ENCODE data around the gene TMEM139.
"Not testable (repeated sequence)": the region's sequence is repeated elsewhere in the genome, so short reads cannot be mapped to it uniquely, and the experiment has no call there.

Gene TMEM139

DNA sequence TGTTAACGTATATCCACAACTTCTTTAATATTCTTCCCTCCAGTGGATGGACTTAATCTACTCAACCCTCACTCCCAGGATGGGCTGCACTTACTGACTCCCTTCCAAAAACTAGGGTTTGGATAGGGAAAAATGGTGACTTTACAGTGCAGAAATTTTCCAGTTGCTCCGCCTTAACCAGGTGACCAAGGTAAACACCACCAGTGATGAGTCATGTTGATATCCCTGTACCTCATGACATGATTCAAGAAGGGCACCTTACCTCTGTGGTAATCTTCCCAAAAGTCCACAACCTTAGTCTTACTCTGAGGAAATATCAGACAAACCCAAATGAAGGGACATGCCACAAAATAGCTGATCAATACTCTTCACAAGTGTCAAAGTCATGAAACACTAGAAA is 25.0 kb upstream of the TMEM139 start:
- no peak for DNase-seq

DNA sequence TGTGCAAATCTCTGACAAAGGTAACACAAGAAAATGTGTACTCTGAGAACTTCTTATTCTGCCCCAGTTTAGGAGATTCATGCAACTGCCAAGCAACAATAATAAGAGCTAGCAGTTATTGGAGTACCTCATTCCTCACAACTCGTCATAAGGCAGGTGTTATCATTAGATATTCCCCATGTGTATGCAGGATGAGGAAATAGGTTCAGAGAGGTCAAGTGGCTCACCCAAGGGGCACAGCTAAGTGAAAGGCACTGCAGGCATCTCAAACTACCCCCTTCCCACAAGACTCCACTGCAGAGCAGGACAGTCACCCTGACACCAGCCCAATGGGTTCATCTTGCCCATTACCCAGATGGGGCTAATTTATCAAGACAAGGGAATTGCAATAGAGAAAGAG is 22.9 kb upstream of the TMEM139 start:
- DNase-seq: no peak

DNA sequence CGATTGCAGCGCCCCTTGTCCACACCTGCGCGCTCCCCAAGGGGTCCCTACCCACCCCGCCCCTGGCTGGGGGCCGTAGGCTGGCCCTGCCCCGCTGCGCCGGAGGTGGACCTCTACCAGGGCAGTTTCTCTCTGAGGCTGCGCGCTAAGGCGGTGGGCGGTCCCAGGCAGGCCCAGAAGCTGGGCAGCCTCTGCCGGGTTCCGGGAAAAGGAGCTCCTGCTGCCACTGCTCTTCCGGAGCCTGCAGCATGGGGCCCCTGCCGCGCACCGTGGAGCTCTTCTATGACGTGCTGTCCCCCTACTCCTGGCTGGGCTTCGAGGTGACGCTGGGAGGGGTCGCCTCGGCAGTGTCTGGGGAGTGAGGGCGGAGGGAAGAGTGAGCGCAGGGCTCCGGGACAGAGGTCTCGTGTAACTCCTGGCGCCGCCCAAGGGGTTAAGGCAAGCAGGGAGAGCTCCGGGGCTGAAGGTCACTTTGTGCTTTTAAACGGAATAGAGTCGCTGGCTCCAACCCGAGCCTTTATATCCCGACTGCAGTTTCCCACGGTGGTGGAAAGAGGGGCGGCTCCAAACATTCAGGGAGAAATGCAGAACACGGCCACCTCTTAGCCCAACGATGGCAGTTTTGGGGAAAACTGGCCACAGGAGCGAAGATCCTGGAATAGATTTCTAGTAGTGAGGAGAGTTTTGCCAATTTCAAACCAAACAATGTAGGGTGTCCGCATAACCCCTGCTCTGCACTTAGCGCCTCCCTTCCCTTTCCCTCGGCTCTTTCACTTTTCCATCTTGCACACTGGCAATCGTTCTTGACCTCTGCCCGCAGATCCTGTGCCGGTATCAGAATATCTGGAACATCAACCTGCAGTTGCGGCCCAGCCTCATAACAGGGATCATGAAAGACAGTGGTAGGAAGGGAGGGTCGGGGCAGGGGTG is 21.2 kb upstream of the TMEM139 start, which contains the start of gene GSTK1:
Gene GSTK1, plus strand, starts transcription at position 176 of the 930 bp plus-strand sequence. Its CDS starts 73 bp downstream, at position 249.
- DNase-seq: peak; percentile 87

DNA sequence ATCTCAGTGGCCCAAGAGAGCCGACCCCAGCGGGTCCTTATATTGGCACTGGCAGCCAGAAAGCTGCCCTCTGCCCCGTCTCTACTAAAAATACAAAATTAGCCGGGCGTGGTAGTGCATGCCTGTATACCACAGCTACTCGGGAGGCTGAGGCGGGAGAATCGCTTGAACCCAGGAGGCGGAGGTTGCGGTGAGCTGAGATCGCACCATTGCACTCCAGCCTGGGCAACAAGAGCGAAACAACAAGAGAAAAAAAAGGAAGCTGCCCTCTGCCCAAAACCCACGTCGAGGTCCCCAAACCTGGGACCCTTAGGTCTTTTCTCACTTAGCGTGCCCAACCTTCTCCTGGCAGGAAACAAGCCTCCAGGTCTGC is 20.6 kb upstream of the TMEM139 start:
- not testable (repeated sequence) for DNase-seq

DNA sequence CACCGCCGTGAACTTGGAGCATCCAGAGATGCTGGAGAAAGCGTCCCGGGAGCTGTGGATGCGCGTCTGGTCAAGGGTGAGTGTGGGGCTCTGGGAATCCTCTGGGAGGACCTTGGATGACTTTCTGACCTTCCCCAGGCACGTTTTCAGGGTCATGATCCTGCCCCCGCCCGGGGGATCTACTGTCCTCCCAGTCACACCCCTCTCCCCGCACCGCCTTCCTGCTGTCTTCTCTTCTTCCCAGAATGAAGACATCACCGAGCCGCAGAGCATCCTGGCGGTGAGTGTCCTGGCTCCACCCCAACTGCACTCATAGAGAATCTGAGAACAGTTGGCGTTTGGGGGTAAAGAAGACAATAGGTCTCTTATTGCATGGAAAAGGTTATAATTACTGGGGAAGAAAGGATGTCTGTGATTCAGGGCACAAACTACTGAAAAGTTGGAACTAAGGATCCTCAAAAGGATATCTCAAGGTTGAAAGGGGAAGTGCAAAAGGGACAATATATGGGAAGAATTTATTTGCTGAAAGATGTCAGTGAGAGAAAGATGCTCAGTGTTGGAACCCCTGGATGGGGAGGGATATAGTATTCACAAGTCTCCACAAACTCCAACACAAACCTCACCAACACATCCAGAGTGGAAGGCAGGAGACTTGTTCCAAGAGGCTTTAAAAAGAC is 19.6 kb upstream of the TMEM139 start:
- peak; percentile 32 for DNase-seq

DNA sequence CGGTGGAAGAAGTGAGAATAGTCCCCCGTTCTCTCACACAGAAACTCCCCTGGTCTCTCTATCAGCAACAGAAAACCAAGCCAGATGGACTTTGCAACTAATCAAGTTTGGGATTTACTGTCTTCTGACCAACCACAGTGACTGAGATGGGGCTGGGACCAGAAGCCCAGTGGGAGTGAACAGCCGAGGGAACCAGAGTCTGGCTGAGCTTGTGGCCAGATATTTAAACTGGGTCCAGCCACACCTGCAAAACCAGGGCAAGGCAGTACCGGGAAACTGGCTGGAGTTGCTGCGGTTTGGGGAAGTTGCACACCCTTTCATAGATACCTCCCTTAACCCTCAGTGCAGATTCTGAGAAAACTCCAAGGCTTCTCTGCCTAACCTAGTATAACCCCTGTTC is 15.5 kb upstream of the TMEM139 start:
- no peak for DNase-seq

DNA sequence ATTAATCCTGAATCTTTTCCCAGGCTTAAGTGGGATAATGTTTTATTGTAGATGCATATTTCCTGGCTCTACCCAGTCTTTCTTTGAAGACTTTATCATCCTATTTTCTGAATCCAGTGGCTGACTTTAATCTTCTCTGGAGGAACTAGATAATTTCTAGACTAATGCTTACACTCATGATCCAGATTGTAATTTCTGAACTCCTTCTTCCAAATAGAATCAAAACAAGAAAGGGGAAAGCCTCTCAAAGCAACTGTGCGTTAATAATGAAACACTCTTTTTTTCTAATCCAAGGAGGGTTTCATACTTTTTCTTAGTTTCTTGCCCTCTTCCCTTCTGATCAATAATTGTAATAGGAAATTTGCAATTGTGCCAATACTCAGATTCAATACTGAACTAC is 13.5 kb upstream of the TMEM139 start:
- no peak for DNase-seq

DNA sequence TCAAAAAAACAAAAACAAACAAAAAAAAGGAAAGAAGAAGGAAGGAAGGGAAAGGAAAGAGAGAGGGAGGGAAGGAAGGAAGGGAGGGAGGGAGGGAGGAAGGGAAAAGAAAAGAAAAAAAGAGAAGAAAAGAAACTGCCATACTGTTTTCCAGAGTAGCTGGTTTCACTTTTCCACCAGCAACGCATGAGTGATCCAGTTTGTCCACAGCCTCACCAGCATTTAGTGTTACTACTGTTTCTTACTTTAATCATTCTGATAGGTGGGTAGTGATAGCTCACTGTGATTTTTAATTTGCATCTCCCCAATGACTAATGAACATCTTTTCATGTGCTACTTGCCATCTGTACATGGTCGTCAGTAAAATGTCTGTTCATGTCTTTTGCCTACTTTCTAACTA is 11.9 kb upstream of the TMEM139 start:
- DNase-seq: no peak

DNA sequence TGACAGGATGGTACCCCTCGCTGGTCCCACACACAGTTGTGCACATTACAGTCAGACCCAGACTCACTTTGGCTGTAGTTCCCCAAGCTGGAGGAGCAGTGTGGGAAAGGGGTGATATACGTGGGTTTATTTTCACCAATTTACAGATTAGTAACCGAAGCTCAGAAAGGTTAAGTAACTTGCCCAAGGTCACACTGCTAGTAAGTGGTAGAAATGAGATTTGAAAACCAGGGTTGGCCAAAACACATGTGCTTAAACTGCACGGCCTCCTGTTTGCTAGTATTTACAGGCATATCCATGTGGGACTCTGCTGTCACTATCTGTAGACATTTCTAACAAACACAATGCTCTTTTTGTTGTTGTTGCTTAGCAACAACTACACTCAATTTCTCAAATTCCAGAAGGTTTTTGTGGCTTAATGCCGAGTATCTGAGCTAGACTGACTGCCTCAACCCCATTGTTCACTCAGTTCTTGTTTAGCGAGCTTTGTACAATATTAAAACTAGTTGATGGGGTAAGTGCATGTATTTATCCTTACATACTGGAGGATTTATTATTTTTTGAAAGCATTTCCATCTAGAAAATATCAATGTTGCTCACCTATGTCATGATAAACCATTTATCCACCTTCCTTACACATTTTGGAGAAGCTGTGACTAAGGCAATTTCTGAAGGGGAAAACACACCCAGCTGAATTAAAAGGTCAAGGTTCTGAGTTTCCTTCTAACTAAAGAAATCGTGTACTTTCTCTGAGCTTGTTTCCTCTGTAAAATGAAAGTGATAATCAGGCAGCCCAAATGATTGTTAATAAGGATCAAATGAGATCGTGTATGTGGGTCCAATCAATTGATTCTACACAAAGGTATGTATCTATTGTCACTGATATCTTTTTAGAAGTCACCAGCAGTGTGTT is 5.3 kb upstream of the TMEM139 start:
- DNase-seq: no peak

DNA sequence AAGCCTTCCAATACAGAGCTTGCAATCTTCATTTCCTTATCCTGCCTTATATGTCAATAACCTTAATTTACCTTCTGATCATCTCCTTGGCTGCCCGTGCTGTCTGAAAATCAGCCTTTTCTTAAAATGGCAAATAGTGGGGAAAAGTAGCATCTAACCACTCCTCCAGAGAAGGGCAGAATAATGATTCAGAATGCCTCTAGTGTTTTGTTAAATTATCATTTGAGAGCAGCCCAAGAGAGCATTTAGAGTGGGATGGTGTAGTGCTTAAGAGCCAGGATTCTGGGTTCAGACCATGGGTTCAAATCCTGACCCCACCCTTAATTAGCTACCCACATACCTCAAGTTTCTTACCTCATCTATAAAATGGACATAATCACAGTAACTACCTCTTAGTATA is 4.6 kb upstream of the TMEM139 start:
- DNase-seq: no peak

DNA sequence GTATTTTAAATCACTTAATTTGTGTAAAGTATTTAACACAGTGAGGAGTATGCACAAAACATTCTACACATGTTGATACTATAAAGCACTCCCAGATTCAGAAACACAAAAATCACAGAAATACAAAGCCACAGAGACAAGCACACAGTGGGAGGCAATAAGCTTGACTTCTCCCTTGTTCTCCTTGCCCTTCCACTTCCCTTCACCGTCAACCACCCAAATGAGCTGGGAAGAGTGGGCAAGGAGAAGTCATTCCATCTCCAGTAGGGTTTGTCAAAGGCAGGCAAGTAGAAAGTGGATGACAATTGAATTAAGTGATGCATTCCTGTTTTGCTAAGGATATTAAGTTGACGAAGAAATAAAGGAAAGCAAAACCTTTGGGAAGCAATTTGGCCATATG is 4.2 kb upstream of the TMEM139 start:
- DNase-seq: no peak

DNA sequence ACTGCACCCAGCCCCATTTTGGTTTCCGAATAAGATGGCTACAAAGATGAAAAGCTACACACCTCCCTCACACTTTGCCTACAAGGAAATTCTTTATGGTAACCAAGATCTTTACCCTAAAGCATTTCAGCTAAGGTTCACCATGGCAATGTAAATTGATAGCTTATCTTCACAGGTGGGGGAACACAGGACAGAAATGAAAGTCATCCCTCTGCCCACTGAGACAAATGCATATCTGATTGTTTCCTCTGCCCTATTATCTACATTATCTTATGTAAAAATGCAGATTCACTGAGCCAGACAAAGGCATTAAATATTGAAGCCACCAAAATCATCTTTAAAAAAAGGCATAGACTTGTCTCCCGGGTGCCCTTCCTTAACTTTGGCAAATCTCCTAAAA is 3.2 kb upstream of the TMEM139 start:
- DNase-seq: no peak

DNA sequence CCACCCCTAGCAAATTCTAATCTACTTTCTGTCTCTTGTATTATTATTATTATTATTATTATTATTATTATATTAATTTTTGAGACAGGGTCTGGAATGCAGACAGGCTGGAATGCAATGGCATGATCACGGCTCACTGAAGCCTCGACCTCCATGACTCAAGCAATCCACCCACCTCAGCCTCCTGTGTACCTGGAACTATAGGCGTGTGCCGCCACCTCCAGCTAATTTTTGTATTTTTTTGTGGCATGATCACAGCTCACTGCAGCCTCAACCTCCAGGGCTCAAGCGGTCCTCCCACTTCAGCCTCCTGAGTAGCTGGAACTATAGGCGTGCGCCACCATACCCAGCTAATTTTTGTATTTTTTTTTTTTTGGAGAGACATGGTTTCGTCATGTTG is 2.6 kb upstream of the TMEM139 start:
- no peak for DNase-seq

DNA sequence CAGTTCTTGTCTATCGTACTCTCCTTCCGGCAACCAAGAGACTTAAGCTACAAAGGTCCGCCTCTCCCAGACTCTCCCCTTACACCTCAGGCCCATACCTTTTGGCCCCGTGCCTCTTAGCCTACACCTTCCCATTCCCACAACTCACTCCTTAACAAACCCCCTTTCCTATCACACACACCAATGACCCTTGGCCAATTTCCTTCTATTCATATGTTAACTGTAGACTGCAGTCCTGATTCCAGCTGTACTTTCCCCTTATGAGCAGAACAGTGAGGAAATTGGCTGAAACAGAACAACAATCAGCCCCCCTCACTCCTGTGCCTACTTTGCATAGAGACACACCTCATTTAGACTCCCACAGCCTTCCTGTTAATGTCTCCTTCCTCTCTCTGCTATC is 1.4 kb upstream of the TMEM139 start:
- DNase-seq: no peak

DNA sequence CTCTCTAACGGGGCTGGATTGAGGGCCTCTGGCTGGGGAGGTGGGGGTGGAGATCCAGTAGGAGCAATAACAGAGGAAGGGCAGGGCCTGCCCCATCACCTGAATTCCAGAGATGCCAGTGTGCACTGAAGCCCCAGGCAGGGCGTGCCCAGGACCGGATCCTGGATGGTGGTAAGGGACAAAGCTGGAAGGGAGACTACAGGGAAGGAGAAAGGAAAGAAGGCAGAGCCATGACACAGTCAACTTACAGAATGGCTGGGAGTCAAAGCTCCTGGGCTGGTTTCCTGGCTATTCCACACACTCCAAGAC is 666 bp downstream of the TMEM139 start:
- no peak for DNase-seq

DNA sequence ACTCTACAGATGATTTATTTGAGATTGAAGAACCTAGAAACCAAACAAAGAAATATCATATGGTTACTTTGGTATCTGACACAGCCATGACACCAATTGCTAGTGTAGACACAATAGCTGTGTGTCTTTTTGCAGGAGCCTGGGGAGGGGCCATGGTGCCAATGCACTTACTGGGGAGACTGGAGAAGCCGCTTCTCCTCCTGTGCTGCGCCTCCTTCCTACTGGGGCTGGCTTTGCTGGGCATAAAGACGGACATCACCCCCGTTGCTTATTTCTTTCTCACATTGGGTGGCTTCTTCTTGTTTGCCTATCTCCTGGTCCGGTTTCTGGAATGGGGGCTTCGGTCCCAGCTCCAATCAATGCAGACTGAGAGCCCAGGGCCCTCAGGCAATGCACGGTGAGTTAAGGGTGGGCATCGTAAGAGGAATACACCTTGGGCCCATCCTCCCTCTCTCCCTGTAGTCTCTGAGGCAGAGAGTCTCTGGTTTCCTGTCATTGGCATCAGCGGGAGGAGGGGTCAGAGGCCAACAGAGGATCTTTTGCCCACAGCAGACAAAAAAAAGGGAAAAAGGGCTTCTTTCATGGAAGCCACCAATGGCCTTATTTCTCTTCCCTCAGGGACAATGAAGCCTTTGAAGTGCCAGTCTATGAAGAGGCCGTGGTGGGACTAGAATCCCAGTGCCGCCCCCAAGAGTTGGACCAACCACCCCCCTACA is 1.2 kb downstream of the TMEM139 start:
- DNase-seq: no peak

DNA sequence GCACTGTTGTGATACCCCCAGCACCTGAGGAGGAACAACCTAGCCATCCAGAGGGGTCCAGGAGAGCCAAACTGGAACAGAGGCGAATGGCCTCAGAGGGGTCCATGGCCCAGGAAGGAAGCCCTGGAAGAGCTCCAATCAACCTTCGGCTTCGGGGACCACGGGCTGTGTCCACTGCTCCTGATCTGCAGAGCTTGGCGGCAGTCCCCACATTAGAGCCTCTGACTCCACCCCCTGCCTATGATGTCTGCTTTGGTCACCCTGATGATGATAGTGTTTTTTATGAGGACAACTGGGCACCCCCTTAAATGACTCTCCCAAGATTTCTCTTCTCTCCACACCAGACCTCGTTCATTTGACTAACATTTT is 1.7 kb downstream of the TMEM139 start:
- no peak for DNase-seq

DNA sequence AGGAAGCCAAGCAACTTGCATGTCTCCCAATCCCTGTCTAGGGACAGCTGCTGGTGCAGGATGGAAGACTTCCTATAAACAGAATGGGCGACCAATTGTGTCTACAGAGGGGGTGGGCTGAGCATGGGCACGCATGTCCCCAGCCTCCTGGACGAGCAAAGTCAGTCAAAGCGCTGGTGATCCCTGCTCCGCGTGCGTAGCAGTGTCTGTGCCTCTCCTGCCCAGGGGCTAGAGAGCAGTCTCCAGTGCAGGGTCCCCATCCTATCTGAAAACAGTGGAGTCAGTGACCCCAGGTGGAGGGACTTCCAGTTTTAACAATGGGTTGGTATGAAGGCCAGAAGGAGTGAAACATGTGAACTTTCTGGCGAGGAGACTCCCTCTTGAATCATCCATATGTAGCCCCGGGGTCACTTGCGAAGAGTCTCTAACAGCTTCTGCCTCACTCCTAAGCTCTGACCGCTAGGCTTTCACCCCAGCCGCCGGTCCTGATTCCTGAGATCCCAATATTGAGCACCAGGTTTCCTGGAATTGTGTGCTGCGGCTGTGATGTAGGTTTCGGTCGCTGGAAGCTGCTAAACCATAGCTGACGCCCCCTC is 2.7 kb downstream of the TMEM139 start:
- no peak for DNase-seq

DNA sequence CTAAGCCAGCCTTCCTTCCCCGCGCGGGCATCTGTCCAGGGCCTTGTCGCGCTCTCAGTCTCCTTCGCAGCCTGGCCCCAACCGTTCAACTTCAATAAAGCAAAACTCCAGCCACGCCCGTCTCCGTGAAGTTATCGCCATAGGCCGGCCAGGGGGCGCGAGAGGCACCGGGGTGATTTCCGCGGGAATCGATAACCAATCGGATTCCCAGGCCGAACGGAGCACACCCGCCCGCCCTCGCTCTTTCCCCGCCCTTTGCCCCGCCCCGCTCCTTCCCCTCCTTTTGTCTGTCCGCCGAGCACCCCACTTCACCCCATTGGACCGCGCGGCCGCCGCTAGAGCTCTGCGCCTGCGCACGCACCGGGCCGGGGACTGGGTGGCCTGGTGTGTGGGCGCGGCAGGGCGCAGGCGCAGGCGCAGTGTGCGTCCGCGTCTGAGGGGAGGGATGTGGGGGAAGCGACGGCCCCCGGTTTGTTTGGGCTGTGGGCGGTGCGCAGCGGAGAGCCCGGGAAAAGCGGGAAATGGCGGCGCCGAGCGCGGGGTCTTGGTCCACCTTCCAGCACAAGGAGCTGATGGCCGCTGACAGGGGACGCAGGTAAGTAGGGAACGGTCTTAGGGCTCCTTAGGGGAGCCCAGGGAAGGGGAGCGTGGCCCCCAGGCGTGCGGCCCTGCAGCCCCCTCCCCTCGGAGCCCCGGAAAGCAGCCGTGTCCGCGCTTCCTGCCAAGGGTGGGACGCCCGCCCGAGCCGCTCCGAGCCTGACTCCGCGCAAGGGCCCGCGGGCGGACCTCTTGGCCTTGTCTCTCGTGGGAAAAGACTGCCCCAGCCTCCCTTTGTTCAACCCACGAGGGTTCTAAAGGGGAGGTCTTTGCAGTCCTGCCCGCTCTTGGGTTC is 3.4 kb downstream of the TMEM139 start, which contains the start of gene CASP2:
Gene CASP2, plus strand, starts transcription at position 417 of the 892 bp plus-strand sequence. Its CDS starts 105 bp downstream, at position 522.
- DNase-seq: peak; percentile 100

DNA sequence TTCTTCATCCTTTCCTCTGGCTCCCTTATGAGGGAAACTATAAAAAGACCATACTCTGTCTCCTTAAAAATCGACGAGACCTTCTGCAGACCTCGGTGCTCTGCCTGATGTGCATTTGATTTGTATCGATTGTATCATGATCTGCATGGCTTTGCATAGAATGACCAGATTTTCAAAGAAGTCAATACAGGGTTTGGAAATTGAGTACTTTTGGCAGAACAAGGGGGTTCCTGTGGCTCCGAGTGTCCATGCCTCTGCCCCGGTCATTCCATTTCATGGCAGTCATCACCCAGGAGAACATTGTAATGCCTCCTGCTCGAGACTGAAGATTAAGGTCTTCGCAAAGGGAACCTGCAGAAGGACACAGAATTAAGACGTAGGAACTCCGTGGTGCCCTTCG is 4.1 kb downstream of the TMEM139 start:
- DNase-seq: no peak

DNA sequence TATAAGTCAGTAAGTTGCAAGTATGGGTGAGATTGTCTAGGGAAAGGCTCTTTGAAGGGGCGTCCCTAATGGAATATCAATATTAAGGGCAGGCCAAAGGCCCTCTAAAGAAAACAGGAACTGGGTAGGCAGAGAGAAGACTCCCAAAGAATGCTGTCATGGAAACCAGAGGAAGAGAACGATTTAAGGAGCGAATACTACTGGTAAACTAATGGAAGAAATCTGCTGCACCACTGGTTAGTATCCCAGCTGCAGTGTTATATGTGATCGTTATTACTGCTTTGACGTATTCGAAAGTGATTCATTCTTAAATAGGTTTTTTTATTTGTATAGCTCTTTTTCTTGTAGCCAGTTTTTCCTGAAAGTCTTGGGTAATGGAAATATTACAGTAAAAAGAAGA is 4.7 kb downstream of the TMEM139 start:
- DNase-seq: no peak

Measured in CD4-positive, alpha-beta T cell treated with Interleukin-17A for 4 hours (primary cell).